Natural killer cell (primary cell): ENCODE measurements around the gene CDCP2. TPM values are rescaled to one million over a fixed set of nuclear protein-coding genes. Genes with fewer than 3 reads are reported as not detected.

ENCODE experiments used
- ATAC-seq, 3 donors: fragments of 150-1000 bp in 2 of 3; fragments of 200-7000 bp in 1 of 3; cut with Tn5 transposase; 1 replicate in 1 of 3; 2 replicates in 2 of 3; pipeline ENCODE4 v1.10.0; 2021; ENCODE audit warnings: mild to moderate bottlenecking in 2 of 3, moderate library complexity in 2 of 3
- DNase-seq, 2 donors: peaks; one replicate each; pipeline versions ENCODE4 v3.0.0 to v3.0.0-alpha.2; 2013 to 2021; ENCODE audit warnings: mixed read lengths in 1 of 2
- H3K27ac ChIP-seq: one replicate; pipeline ENCODE4 v1.5.1; 2013; ENCODE audit warnings: mild to moderate bottlenecking, low read length
- H3K27me3 ChIP-seq: one replicate; pipeline ENCODE4 v1.6.1; 2013; ENCODE audit warnings: low read length; ENCODE audit not compliant: control insufficient read depth, insufficient read depth
- H3K36me3 ChIP-seq: one replicate; pipeline ENCODE4 v1.6.1; 2013; ENCODE audit warnings: low read length; ENCODE audit not compliant: control insufficient read depth, insufficient read depth
- H3K4me1 ChIP-seq: one replicate; pipeline ENCODE4 v1.6.1; 2013; ENCODE audit warnings: low read length; ENCODE audit not compliant: control insufficient read depth, insufficient read depth
- H3K4me3 ChIP-seq: one replicate; pipeline ENCODE4 v1.5.1; 2013; ENCODE audit warnings: low read length
- H3K9me3 ChIP-seq: one replicate; pipeline ENCODE4 v1.6.1; 2013; ENCODE audit warnings: low read length; ENCODE audit not compliant: control insufficient read depth, insufficient read depth
- H3K27ac Mint-ChIP-seq, 2 donors: one replicate each; pipeline ENCODE4 v1.8.0; 2022; ENCODE audit warnings: mild to moderate bottlenecking in 2 of 2, mixed read lengths in 2 of 2, moderate library complexity in 1 of 2
- H3K27me3 Mint-ChIP-seq, 2 donors: one replicate each; pipeline ENCODE4 v1.8.0; 2022; ENCODE audit warnings: low read depth in 2 of 2, mixed read lengths in 2 of 2
- H3K36me3 Mint-ChIP-seq: one replicate; pipeline ENCODE4 v1.8.0; 2022; ENCODE audit warnings: mixed read lengths
- H3K4me1 Mint-ChIP-seq, 2 donors: one replicate each; pipeline ENCODE4 v1.8.0; 2022; ENCODE audit warnings: mixed read lengths in 2 of 2
- H3K4me3 Mint-ChIP-seq: one replicate; pipeline ENCODE4 v1.8.0; 2022; ENCODE audit warnings: mild to moderate bottlenecking, moderate library complexity, mixed read lengths
- H3K9me3 Mint-ChIP-seq, 2 donors: one replicate each; pipeline ENCODE4 v1.8.0; 2022; ENCODE audit warnings: mixed read lengths in 2 of 2
- WGBS: methylation state at CpG from one replicate; pipeline ENCODE4 v1.1.7; 2013; ENCODE audit warnings: missing lambda C conversion rate; ENCODE audit not compliant: insufficient coverage; 5-methylcytosine and 5-hydroxymethylcytosine counted together
- intact Hi-C: fragments of 100-400 bp; cut with micrococcal nuclease; formaldehyde crosslinking; loops from one replicate; pipeline ENCODE4 v1.14.2; 2022
- total RNA-seq, 4 donors: library from RNA; stranded (reverse); fragments of 120-200 nt in 1 of 4; gene quantifications; one replicate each; pipeline versions ENCODE4 v1.2.3 to v1.2.4, GENCODE V29; 2013 to 2022
- TF ChIP-seq, protein P1 (sequence below): fragments of 200-600 bp; IDR thresholded peaks from one replicate; pipeline ENCODE4 v1.8.0; 2022; ENCODE audit warnings: antibody characterized with exemption

CDCP2 gene
- total RNA-seq, 3 donors from 2014 or later (not counting 1 experiment from before 2014, with no cell fraction given), result 0.30 TPM; not detected in 2

DNA sequence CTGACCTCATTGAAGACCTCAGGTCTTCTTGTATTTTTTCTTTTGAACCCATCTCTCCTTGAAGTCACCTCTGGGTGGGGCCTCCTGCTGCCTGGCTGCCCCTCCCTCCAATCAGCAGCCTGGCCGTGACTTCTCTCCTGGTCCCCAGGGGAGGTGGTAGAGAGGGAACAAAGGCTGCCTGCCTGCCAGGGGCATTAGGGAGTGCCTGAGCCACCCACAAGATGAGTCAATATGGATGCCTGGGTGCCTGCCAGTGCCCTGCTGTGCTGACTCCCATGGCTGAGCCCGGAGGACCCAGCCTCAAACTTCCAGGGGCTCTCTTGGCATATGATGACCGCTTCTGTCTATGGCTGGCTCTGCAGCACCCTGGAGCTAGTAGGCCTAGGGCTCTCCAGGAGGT lies 5.3 kb upstream of the CDCP2 start:
- 90% methylated on average over 3 of the region's 3 CpGs for WGBS
- Mint-ChIP-seq H3K4me3 (no peak overlapping the region), H3K4me1 (no peaks in the 10 kb centered on the region), H3K27me3 (no peaks in the 10 kb centered on the region), H3K9me3 (no peaks in the 10 kb centered on the region), H3K36me3 (no peaks in the 10 kb centered on the region), H3K27ac (no peak overlapping the region)
- Histone ChIP-seq H3K4me3 (no peak overlapping the region), H3K27me3 (no peaks in the 10 kb centered on the region), H3K27ac (no peak overlapping the region), H3K36me3 (no peaks in the 10 kb centered on the region), H3K9me3 (no peaks in the 10 kb centered on the region), H3K4me1 (no peaks in the 10 kb centered on the region)
- no peak for ATAC-seq
- DNase-seq, result no peak
- intact Hi-C loops, result no loop called here
- TF ChIP-seq, protein P1, sequence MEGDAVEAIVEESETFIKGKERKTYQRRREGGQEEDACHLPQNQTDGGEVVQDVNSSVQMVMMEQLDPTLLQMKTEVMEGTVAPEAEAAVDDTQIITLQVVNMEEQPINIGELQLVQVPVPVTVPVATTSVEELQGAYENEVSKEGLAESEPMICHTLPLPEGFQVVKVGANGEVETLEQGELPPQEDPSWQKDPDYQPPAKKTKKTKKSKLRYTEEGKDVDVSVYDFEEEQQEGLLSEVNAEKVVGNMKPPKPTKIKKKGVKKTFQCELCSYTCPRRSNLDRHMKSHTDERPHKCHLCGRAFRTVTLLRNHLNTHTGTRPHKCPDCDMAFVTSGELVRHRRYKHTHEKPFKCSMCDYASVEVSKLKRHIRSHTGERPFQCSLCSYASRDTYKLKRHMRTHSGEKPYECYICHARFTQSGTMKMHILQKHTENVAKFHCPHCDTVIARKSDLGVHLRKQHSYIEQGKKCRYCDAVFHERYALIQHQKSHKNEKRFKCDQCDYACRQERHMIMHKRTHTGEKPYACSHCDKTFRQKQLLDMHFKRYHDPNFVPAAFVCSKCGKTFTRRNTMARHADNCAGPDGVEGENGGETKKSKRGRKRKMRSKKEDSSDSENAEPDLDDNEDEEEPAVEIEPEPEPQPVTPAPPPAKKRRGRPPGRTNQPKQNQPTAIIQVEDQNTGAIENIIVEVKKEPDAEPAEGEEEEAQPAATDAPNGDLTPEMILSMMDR, result no peak

DNA sequence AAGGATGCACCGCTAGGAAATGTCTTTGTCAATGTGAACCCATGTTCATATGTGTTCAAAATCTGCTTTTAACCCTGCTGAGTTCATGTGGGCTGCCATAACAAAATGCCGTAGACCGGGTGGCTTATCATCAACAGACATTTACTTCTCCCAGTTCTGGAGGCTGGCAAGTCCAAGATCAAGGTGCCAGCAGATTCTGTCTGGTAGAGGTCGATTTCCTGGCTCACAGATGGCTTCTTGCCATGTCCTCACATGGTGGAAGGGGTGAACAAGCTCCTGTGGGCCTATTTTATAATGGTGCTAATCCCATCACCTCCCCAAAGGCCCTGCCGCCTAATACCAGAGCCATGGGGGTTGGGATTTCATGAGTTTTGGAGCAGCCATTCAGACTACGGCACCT lies 4.6 kb upstream of the CDCP2 start:
- Histone ChIP-seq H3K27ac (no peak overlapping the region), H3K4me3 (no peak overlapping the region), H3K36me3 (no peaks in the 10 kb centered on the region), H3K27me3 (no peaks in the 10 kb centered on the region), H3K9me3 (no peaks in the 10 kb centered on the region), H3K4me1 (no peaks in the 10 kb centered on the region)
- H3K27ac Mint-ChIP-seq, result no peak overlapping the region
- ATAC-seq (no peak), DNase-seq (no peak)
- no peaks in the 10 kb centered on the region for H3K36me3 Mint-ChIP-seq
- H3K4me3 Mint-ChIP-seq, result no peak overlapping the region
- 91% methylated on average over 6 of the region's 6 CpGs for WGBS
- no peaks in the 10 kb centered on the region for H3K27me3 Mint-ChIP-seq
- no peaks in the 10 kb centered on the region for H3K9me3 Mint-ChIP-seq
- no peaks in the 10 kb centered on the region for H3K4me1 Mint-ChIP-seq
- intact Hi-C loops, result no loop called here
- TF ChIP-seq, protein P1, result no peak

DNA sequence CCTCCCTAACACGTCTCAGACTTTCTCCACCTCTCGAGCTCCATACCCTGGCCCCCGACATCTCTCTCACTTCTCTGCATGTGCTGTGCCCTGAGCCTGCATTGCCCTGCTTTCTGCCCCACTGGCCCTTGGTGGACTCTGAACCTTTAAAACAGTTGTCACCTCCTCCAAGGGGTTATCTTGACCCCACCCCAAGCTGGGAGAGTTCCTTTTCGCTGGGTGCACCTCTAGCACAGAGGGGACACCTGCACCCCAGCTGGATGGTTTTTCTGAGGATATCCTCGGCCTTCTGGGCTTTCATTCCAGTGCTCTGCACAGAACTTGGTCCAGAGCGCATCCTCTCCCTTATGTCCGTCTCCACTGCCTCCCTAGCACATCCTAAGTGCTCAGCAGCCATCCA lies 4.2 kb upstream of the CDCP2 start:
- ATAC-seq (no peak), DNase-seq (no peak)
- intact Hi-C loops, result no loop called here
- no peaks in the 10 kb centered on the region for H3K9me3 Mint-ChIP-seq
- H3K36me3 Mint-ChIP-seq, result no peaks in the 10 kb centered on the region
- no peak overlapping the region for H3K27ac Mint-ChIP-seq
- Histone ChIP-seq H3K4me3 (no peak overlapping the region), H3K27ac (no peak overlapping the region), H3K27me3 (no peaks in the 10 kb centered on the region), H3K9me3 (no peaks in the 10 kb centered on the region), H3K4me1 (no peaks in the 10 kb centered on the region), H3K36me3 (no peaks in the 10 kb centered on the region)
- H3K27me3 Mint-ChIP-seq, result no peaks in the 10 kb centered on the region
- H3K4me1 Mint-ChIP-seq, result no peaks in the 10 kb centered on the region
- no peak overlapping the region for H3K4me3 Mint-ChIP-seq
- whole genome bisulfite sequencing, result 90% methylated on average over 7 of the region's 7 CpGs
- TF ChIP-seq, protein P1, result no peak

DNA sequence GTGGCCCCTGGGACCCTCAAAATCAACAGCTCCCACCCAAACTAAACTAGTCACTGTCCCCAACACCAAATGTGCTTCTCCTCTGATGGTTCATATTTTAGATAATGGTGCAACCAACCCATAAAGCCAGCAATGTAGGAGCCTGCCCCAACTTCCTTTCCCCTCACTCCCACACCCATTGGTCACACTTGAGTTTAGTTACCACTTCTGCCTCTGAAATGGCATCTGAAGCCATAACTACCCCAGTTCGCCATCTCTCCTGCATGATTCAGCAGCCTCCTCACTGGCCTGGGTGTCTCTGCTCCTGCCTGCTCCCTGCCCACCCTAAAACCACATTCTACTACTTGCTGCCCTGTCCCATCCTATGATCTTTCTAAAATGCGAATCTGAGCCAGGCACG lies 3.4 kb upstream of the CDCP2 start:
- Mint-ChIP-seq H3K4me1 (no peaks in the 10 kb centered on the region), H3K4me3 (no peak overlapping the region), H3K9me3 (no peaks in the 10 kb centered on the region), H3K27me3 (no peaks in the 10 kb centered on the region), H3K36me3 (no peaks in the 10 kb centered on the region), H3K27ac (no peak overlapping the region)
- Histone ChIP-seq H3K4me1 (no peaks in the 10 kb centered on the region), H3K4me3 (no peak overlapping the region), H3K9me3 (no peaks in the 10 kb centered on the region), H3K27me3 (no peaks in the 10 kb centered on the region), H3K27ac (no peak overlapping the region), H3K36me3 (no peaks in the 10 kb centered on the region)
- DNase-seq, result no peak
- WGBS, result 84% methylated on average over 3 of the region's 3 CpGs
- TF ChIP-seq, protein P1, result no peak
- ATAC-seq, result no peak
- intact Hi-C loops, result no loop called here
